ENCODE results near the gene GMDS. TPM values are rescaled to one million over a fixed set of nuclear protein-coding genes. Genes with fewer than 3 reads are reported as not detected.

Gene GMDS
- total and polyA plus RNA-seq, 2 donors (not counting 1 experiment from before 2014, with no cell fraction given): 11.5 to 16.4 TPM

- Histone ChIP-seq H3K4me1 (ENCODE audit: control insufficient read depth in 2 of 2, insufficient read depth in 2 of 2, low read length in 2 of 2) (no peaks in the 10 kb centered on the region), H3K4me2 (replicated peaks; ENCODE audit: low read depth, low read length, poor library complexity, severe bottlenecking) (no peak overlapping the region), H4K20me1 (ENCODE audit: control insufficient read depth, insufficient read depth, low read length, poor library complexity, severe bottlenecking) (no peaks in the 10 kb centered on the region), H3K4me3 (ENCODE audit: control extremely low read depth in 1 of 5, extremely low read depth in 1 of 5, insufficient read depth in 1 of 5, low read depth in 2 of 5, low read length in 4 of 5) (no peak overlapping the region), H2AFZ (ENCODE audit: insufficient read depth, low read depth, low read length, poor library complexity, severe bottlenecking) (no peak overlapping the region), H3K79me2 (ENCODE audit: control insufficient read depth, insufficient read depth, low read length) (no peaks in the 10 kb centered on the region), H3K9ac (ENCODE audit: low read length) (no peak overlapping the region), H3K36me3 (replicated peaks in 1 of 2; ENCODE audit: control extremely low read depth in 1 of 2, control insufficient read depth in 1 of 2, extremely low read depth in 1 of 2, insufficient read depth in 2 of 2, low read length in 1 of 2) (no peaks in the 10 kb centered on the region), H3K27ac (ENCODE audit: low read length in 2 of 2) (no peak overlapping the region), H3K9me3 (ENCODE audit: control extremely low read depth in 1 of 3, control insufficient read depth in 2 of 3, insufficient read depth in 1 of 3, low read length in 2 of 3) (no peaks in the 10 kb centered on the region), H3K27me3 (replicated peaks in 1 of 4; ENCODE audit: control extremely low read depth in 1 of 4, control insufficient read depth in 3 of 4, insufficient read depth in 4 of 4, low read length in 3 of 4) (no peaks in the 10 kb centered on the region)
- H3K27ac Mint-ChIP-seq: no peak overlapping the region
- DNase-seq (no peak), ATAC-seq (ENCODE audit: low read depth) (no peak)
- H3K4me3 Mint-ChIP-seq: no peak overlapping the region
- ChIA-PET CTCF (no interaction called here), POLR2A (no interaction called here)
- no peaks in the 10 kb centered on the region for H3K4me1 Mint-ChIP-seq
- WGBS (ENCODE audit: insufficient coverage): 100% methylated on average over 4 of the region's 5 CpGs
- H3K27me3 Mint-ChIP-seq: no peaks in the 10 kb centered on the region
- intact Hi-C loops (cut with micrococcal nuclease): no loop called here
- TF ChIP-seq CTCF (IDR thresholded peaks at IDR 0.05): no peak
- TF ChIP-seq EZH2 (IDR thresholded peaks at IDR 0.05; ENCODE audit: borderline replicate concordance, insufficient read depth, low read depth, low read length, poor library complexity, severe bottlenecking): no peak
- no peaks in the 10 kb centered on the region for H3K9me3 Mint-ChIP-seq (ENCODE audit: insufficient read depth)
These were observed 278.7 kb downstream of the GMDS start for GRCh38 chr6:1966713-1967112.

- Histone ChIP-seq H3K9me3 (ENCODE audit: control extremely low read depth in 1 of 3, control insufficient read depth in 2 of 3, insufficient read depth in 1 of 3, low read length in 2 of 3) (no peaks in the 10 kb centered on the region), H3K9ac (ENCODE audit: low read length) (no peak overlapping the region), H3K4me2 (replicated peaks; ENCODE audit: low read depth, low read length, poor library complexity, severe bottlenecking) (no peak overlapping the region), H3K4me3 (ENCODE audit: control extremely low read depth in 1 of 5, extremely low read depth in 1 of 5, insufficient read depth in 1 of 5, low read depth in 2 of 5, low read length in 4 of 5) (no peak overlapping the region), H3K79me2 (ENCODE audit: control insufficient read depth, insufficient read depth, low read length) (no peaks in the 10 kb centered on the region), H3K27me3 (replicated peaks in 1 of 4; ENCODE audit: control extremely low read depth in 1 of 4, control insufficient read depth in 3 of 4, insufficient read depth in 4 of 4, low read length in 3 of 4) (no peaks in the 10 kb centered on the region), H2AFZ (ENCODE audit: insufficient read depth, low read depth, low read length, poor library complexity, severe bottlenecking) (no peak overlapping the region), H3K36me3 (replicated peaks in 1 of 2; ENCODE audit: control extremely low read depth in 1 of 2, control insufficient read depth in 1 of 2, extremely low read depth in 1 of 2, insufficient read depth in 2 of 2, low read length in 1 of 2) (no peaks in the 10 kb centered on the region), H3K4me1 (ENCODE audit: control insufficient read depth in 2 of 2, insufficient read depth in 2 of 2, low read length in 2 of 2) (no peaks in the 10 kb centered on the region), H4K20me1 (ENCODE audit: control insufficient read depth, insufficient read depth, low read length, poor library complexity, severe bottlenecking) (no peaks in the 10 kb centered on the region), H3K27ac (ENCODE audit: low read length in 2 of 2) (no peak overlapping the region)
- WGBS (ENCODE audit: insufficient coverage): 93% methylated on average over 2 of the region's 6 CpGs
- H3K27ac Mint-ChIP-seq: no peak overlapping the region
- ChIA-PET CTCF (no interaction called here), POLR2A (no interaction called here)
- TF ChIP-seq EZH2 (IDR thresholded peaks at IDR 0.05; ENCODE audit: borderline replicate concordance, insufficient read depth, low read depth, low read length, poor library complexity, severe bottlenecking) (no peak), CTCF (IDR thresholded peaks at IDR 0.05) (no peak)
- no peak overlapping the region for H3K4me3 Mint-ChIP-seq
- no peaks in the 10 kb centered on the region for H3K4me1 Mint-ChIP-seq
- ATAC-seq (ENCODE audit: low read depth) (no peak), DNase-seq (no peak)
- H3K9me3 Mint-ChIP-seq (ENCODE audit: insufficient read depth): no peaks in the 10 kb centered on the region
- H3K27me3 Mint-ChIP-seq: no peaks in the 10 kb centered on the region
- intact Hi-C loops (cut with micrococcal nuclease): no loop called here
These were observed 279.7 kb downstream of the GMDS start for GRCh38 chr6:1965596-1966224.
